OCI-LY7 (cell line): ENCODE measurements around the gene RANBP6. TPM values are rescaled to one million over a fixed set of nuclear protein-coding genes. Genes with fewer than 3 reads are reported as not detected.

ENCODE experiments used
- BruUV-seq: library from RNA; stranded (reverse); fragments of 400-500 nt; replicated peaks from 2 replicates; lab custom pipeline; 2021; lab: Mats Ljungman, UMichigan
- CTCF ChIA-PET: fragments of 300-600 bp; sonication (Branson Sonifier 250); formaldehyde crosslinking; loops from one replicate; lab custom pipeline; 2022; ENCODE audit warnings: antibody characterized with exemption; ENCODE audit not compliant: unreplicated experiment; lab: Charles Lee
- POLR2A ChIA-PET: fragments of 300-600 bp; sonication (Branson Sonifier 250); formaldehyde crosslinking; loops from one replicate; lab custom pipeline; 2022; ENCODE audit warnings: antibody characterized with exemption; lab: Charles Lee
- DNase-seq: peaks from one replicate; pipeline ENCODE4 v3.0.0-alpha.2; 2015; ENCODE audit warnings: low spot score
- H2AFZ ChIP-seq: fragments of 200-600 bp; sonication (generic), shearing (Covaris generic); 2 replicates; pipeline ENCODE4 v1.6.1; 2014; ENCODE audit warnings: mild to moderate bottlenecking, antibody characterized with exemption, low read length, moderate library complexity
- H3K27ac ChIP-seq: fragments of 200-600 bp; sonication (generic); 2 replicates; pipeline ENCODE4 v1.5.1; 2014; ENCODE audit warnings: mixed run types, low read depth, mild to moderate bottlenecking, moderate library complexity, low read length, inconsistent platforms; ENCODE audit not compliant: poor library complexity, severe bottlenecking
- H3K36me3 ChIP-seq: fragments of 200-600 bp; sonication (generic); 2 replicates; pipeline ENCODE4 v1.6.1; 2014; ENCODE audit warnings: mild to moderate bottlenecking, antibody characterized with exemption, low read length, moderate library complexity, mixed read lengths; ENCODE audit not compliant: insufficient read depth
- H3K4me1 ChIP-seq: fragments of 200-600 bp; sonication (generic); 2 replicates; pipeline ENCODE4 v1.5.1; 2014; ENCODE audit warnings: mild to moderate bottlenecking, low read length; ENCODE audit not compliant: insufficient read depth, poor library complexity, severe bottlenecking
- H3K4me2 ChIP-seq: fragments of 200-600 bp; sonication (generic); 2 replicates; pipeline ENCODE4 v1.6.1; 2014; ENCODE audit warnings: mild to moderate bottlenecking, low read length
- H3K4me3 ChIP-seq: fragments of 200-600 bp; sonication (generic); 2 replicates; pipeline ENCODE4 v1.5.1; 2014; ENCODE audit warnings: mild to moderate bottlenecking, low read depth, low read length; ENCODE audit not compliant: poor library complexity, severe bottlenecking
- H3K79me2 ChIP-seq: fragments of 200-600 bp; sonication (generic); 2 replicates; pipeline ENCODE4 v1.6.1; 2016; ENCODE audit warnings: low read depth, mild to moderate bottlenecking, low read length, moderate library complexity, mixed read lengths; ENCODE audit not compliant: insufficient read depth
- H3K9me2 ChIP-seq: fragments of 200-600 bp; sonication (generic); 2 replicates; pipeline ENCODE4 v1.6.1; 2016; ENCODE audit warnings: mild to moderate bottlenecking, low read length, mixed read lengths; ENCODE audit not compliant: insufficient read depth
- H3K9me3 ChIP-seq: fragments of 200-600 bp; sonication (generic); 2 replicates; pipeline ENCODE4 v1.6.1; 2014; ENCODE audit warnings: mild to moderate bottlenecking, mixed run types, low read length, mixed read lengths
- H4K20me1 ChIP-seq: fragments of 200-600 bp; sonication (generic); 2 replicates; pipeline ENCODE4 v1.6.1; 2014; ENCODE audit warnings: mild to moderate bottlenecking, antibody characterized with exemption, low read length, moderate library complexity, mixed read lengths; ENCODE audit not compliant: insufficient read depth
- EZH2phosphoT487 ChIP-seq: fragments of 200-600 bp; sonication (generic); IDR thresholded peaks from 2 replicates; pipeline ENCODE4 v1.6.1; 2018; ENCODE audit warnings: low read depth, borderline replicate concordance, mild to moderate bottlenecking, mixed run types, antibody characterized with exemption, low read length, moderate library complexity, mixed read lengths
- intact Hi-C: fragments of 100-400 bp; cut with micrococcal nuclease; formaldehyde crosslinking; loops from one replicate; pipeline ENCODE4 v1.10.0; 2022; ENCODE audit not compliant: unreplicated experiment
- total RNA-seq, 2 experiments: library from RNA; depleted of rRNA in 1 of 2; stranded (reverse); fragments of >200 nt in 1 of 2; shearing (Covaris generic) in 1 of 2; gene quantifications; 2 replicates each; pipeline ENCODE4 v1.2.3, GENCODE V29; 2014 to 2022
- TF ChIP-seq, protein P1 (sequence below): fragments of 200-600 bp; sonication (generic); conservative IDR thresholded peaks from 2 replicates; pipeline ENCODE4 v1.5.1; 2014; ENCODE audit warnings: mild to moderate bottlenecking, antibody characterized with exemption, low read length, moderate library complexity, mixed read lengths

The RANBP6 gene
- total RNA-seq, 2 experiments from 2014 or later, result 24.1 to 28.4 TPM

DNA sequence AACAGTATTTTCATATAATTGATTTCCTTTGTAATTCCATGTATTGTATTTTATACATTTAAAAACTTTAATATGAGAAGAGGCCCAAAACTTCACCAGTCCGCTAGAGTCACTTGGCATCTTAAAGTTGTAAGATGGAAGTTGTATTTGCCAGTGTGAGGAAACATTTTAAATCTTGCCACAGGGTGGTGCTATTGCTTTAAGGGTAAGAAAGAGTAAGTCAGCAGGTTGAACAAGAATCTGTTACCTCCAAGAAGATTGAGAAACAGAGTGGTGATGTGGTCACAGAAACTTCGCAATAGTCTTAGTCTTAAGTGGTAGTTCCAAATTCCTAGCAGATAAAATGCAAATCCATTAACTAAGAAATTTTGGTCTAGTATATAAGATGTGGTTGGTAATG is 39.8 kb upstream of the RANBP6 start:
- ChIA-PET CTCF (no interaction called here), POLR2A (no interaction called here)
- TF ChIP-seq, protein P1, sequence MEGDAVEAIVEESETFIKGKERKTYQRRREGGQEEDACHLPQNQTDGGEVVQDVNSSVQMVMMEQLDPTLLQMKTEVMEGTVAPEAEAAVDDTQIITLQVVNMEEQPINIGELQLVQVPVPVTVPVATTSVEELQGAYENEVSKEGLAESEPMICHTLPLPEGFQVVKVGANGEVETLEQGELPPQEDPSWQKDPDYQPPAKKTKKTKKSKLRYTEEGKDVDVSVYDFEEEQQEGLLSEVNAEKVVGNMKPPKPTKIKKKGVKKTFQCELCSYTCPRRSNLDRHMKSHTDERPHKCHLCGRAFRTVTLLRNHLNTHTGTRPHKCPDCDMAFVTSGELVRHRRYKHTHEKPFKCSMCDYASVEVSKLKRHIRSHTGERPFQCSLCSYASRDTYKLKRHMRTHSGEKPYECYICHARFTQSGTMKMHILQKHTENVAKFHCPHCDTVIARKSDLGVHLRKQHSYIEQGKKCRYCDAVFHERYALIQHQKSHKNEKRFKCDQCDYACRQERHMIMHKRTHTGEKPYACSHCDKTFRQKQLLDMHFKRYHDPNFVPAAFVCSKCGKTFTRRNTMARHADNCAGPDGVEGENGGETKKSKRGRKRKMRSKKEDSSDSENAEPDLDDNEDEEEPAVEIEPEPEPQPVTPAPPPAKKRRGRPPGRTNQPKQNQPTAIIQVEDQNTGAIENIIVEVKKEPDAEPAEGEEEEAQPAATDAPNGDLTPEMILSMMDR, result peak; percentile 81
- TF ChIP-seq EZH2phosphoT487, result no peak
- peak; percentile 77 for DNase-seq
- BruUV-seq, result no TSS peak
- no peak overlapping the region for H3K4me2 ChIP-seq
- no peaks in the 10 kb centered on the region for H3K9me2 ChIP-seq
- intact Hi-C loops, result loop anchor here (1.0 to 10.0 kb wide), 3 partner anchors 251 to 630 kb away; no protein-coding TSS in a partner anchor
- H3K4me1 ChIP-seq, result peaks cover 17% of the 10 kb centered on the region
- H3K4me3 ChIP-seq, result no peak overlapping the region
- H3K9me3 ChIP-seq, result no peaks in the 10 kb centered on the region
- H2AFZ ChIP-seq, result peak overlapping the region; percentile 26; the same call in 1 of the 2 replicates
- H3K36me3 ChIP-seq, result no peaks in the 10 kb centered on the region
- no peaks in the 10 kb centered on the region for H3K79me2 ChIP-seq
- no peak overlapping the region for H3K27ac ChIP-seq
- H4K20me1 ChIP-seq, result no peaks in the 10 kb centered on the region

DNA sequence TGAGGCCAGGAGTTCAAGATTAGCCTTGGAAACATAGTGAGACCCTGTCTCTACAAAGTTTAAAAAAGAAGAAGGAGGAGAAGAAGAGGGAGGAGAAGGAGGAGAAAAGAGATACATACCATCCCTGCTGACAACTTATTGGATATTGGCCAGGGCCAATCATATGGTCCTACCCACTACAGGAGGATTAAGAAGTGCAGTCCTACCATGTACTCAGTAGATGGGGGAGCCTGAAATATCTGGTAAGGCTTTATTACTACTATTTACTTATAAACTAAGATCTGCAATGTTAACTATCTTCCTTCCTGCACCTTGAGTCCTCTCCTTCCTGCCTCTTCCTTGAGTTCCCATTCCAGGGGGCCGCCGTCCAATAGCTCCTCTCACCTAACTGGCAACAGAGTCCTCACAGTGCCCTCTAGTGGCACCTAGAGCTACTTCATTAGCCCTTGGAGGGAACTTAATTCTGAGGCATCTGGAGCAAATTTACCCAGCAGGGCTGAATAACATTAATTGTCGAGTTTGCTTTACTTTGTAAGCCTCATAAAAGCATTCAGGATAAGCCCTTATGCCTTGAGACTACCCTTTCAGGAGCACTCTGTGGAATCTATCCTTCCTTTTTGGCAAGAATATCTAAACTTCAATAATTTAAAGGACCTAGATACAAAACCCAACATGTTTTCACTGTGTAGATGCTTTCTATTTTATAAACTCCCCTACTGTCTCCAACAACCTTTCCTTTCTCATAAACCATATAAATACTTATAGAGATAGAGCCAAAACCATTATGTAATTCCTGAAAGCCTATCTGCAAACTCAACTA is 39.1 kb upstream of the RANBP6 start:
- DNase-seq, result peak; percentile 78
- Histone ChIP-seq H3K9me3 (no peaks in the 10 kb centered on the region), H3K36me3 (no peaks in the 10 kb centered on the region), H4K20me1 (no peaks in the 10 kb centered on the region), H3K79me2 (no peaks in the 10 kb centered on the region), H3K27ac (no peak overlapping the region), H3K4me2 (no peak overlapping the region), H3K4me1 (peaks cover 22% of the 10 kb centered on the region), H2AFZ (peak overlapping the region; percentile 26; the same call in 1 of the 2 replicates), H3K4me3 (no peak overlapping the region), H3K9me2 (no peaks in the 10 kb centered on the region)
- intact Hi-C loops, result loop anchor here (1.0 to 10.0 kb wide), 4 partner anchors 168 to 630 kb away; no protein-coding TSS in a partner anchor
- TF ChIP-seq, protein P1, result peak; percentile 83
- TF ChIP-seq EZH2phosphoT487, result no peak
- CTCF ChIA-PET, result interaction anchor here (0.5 to 1.6 kb wide), 6 partner anchors 13 to 252 kb away, joined by 3 to 13 read pairs (median 6); partner anchors contain the start of gene ERMP1
- no TSS peak for BruUV-seq
- POLR2A ChIA-PET, result interaction anchor here (0.5 to 1.8 kb wide), 4 partner anchors 28 to 836 kb away, joined by 3 to 4 read pairs (median 4); no protein-coding TSS in a partner anchor
